ENCODE measurements around the gene CACNA1C. TPM values are rescaled to one million over a fixed set of nuclear protein-coding genes. Genes with fewer than 3 reads are reported as not detected.

The CACNA1C gene
- total RNA-seq, 2 experiments from 2014 or later: 0.69 to 1.4 TPM

DNA sequence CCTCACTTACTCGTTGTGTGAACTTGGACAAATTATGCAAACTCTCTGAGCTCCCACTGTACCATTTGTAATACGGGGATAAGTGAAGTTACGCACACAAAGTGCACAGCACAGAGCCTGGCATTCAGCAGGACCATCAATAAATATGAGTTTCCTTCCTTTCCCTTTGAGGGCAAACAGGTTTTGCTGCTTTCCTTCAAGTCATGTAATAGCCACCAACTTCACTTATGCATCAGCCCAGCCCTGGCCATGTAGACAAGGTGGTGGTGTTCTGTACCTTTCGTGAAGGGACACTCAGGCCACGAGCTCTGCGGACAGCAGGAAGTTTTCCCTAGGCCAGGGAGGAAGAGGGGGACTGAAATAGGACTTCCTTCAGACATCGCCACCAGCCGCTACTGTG, 272.7 kb downstream of the CACNA1C start:
- Histone ChIP-seq H3K4me1 (ENCODE audit: insufficient read depth, low read length, poor library complexity, severe bottlenecking) (no peaks in the 10 kb centered on the region), H3K9me2 (ENCODE audit: insufficient read depth, low read length) (no peaks in the 10 kb centered on the region), H3K27ac (ENCODE audit: low read depth, low read length, poor library complexity, severe bottlenecking) (no peak overlapping the region), H3K9me3 (ENCODE audit: low read length) (no peaks in the 10 kb centered on the region), H3K4me2 (ENCODE audit: low read length) (no peak overlapping the region), H2AFZ (ENCODE audit: low read length) (no peak overlapping the region), H3K4me3 (ENCODE audit: low read depth, low read length, poor library complexity, severe bottlenecking) (no peak overlapping the region), H4K20me1 (ENCODE audit: insufficient read depth, low read length) (no peaks in the 10 kb centered on the region), H3K79me2 (ENCODE audit: insufficient read depth, low read depth, low read length) (no peaks in the 10 kb centered on the region), H3K36me3 (ENCODE audit: insufficient read depth, low read length) (no peaks in the 10 kb centered on the region)
- BruUV-seq (replicated peaks): no TSS peak
- CTCF ChIA-PET (ENCODE audit: unreplicated experiment): no interaction called here
- TF ChIP-seq, protein P1, sequence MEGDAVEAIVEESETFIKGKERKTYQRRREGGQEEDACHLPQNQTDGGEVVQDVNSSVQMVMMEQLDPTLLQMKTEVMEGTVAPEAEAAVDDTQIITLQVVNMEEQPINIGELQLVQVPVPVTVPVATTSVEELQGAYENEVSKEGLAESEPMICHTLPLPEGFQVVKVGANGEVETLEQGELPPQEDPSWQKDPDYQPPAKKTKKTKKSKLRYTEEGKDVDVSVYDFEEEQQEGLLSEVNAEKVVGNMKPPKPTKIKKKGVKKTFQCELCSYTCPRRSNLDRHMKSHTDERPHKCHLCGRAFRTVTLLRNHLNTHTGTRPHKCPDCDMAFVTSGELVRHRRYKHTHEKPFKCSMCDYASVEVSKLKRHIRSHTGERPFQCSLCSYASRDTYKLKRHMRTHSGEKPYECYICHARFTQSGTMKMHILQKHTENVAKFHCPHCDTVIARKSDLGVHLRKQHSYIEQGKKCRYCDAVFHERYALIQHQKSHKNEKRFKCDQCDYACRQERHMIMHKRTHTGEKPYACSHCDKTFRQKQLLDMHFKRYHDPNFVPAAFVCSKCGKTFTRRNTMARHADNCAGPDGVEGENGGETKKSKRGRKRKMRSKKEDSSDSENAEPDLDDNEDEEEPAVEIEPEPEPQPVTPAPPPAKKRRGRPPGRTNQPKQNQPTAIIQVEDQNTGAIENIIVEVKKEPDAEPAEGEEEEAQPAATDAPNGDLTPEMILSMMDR (conservative IDR thresholded peaks at IDR 0.05; ENCODE audit: low read length): no peak
- no peak for TF ChIP-seq EZH2phosphoT487 (IDR thresholded peaks at IDR 0.05; ENCODE audit: borderline replicate concordance, low read depth, low read length)
- no peak for DNase-seq (ENCODE audit: low spot score)
- intact Hi-C loops (cut with micrococcal nuclease; ENCODE audit: unreplicated experiment): no loop called here
- POLR2A ChIA-PET: interaction anchor here (0.5 kb wide), 1 partner anchor 342 kb away, joined by 3 read pairs; no protein-coding TSS in a partner anchor

DNA sequence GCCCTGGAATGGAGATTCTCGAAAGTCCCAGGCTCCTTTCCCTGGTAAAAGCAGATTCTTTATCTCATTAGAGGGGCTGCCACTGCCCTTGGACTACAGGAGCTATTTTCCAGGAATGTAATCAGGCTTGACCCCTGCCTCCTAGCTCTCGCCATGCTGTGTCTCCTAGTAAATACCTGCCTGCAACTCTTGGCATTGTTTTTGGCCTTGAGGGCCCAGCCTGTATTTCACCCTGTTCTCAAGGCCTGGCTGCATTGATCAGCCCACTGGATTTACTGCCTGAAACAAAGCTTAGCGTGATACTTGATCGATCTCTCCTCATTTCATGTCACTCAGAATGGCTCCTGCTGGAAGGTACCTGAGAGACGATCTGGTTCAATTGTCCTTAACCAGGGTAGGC, 273.7 kb downstream of the CACNA1C start:
- no peaks in the 10 kb centered on the region for H3K36me3 ChIP-seq (ENCODE audit: insufficient read depth, low read length)
- H3K4me3 ChIP-seq (ENCODE audit: low read depth, low read length, poor library complexity, severe bottlenecking): no peak overlapping the region
- TF ChIP-seq, protein P1 (conservative IDR thresholded peaks at IDR 0.05; ENCODE audit: low read length): no peak
- no peak for TF ChIP-seq EZH2phosphoT487 (IDR thresholded peaks at IDR 0.05; ENCODE audit: borderline replicate concordance, low read depth, low read length)
- no peak overlapping the region for H3K27ac ChIP-seq (ENCODE audit: low read depth, low read length, poor library complexity, severe bottlenecking)
- BruUV-seq (replicated peaks): no TSS peak
- no peaks in the 10 kb centered on the region for H3K79me2 ChIP-seq (ENCODE audit: insufficient read depth, low read depth, low read length)
- H3K9me3 ChIP-seq (ENCODE audit: low read length): no peaks in the 10 kb centered on the region
- no peaks in the 10 kb centered on the region for H4K20me1 ChIP-seq (ENCODE audit: insufficient read depth, low read length)
- intact Hi-C loops (cut with micrococcal nuclease; ENCODE audit: unreplicated experiment): no loop called here
- no peak overlapping the region for H2AFZ ChIP-seq (ENCODE audit: low read length)
- H3K4me1 ChIP-seq (ENCODE audit: insufficient read depth, low read length, poor library complexity, severe bottlenecking): no peaks in the 10 kb centered on the region
- POLR2A ChIA-PET: no interaction called here
- no peaks in the 10 kb centered on the region for H3K9me2 ChIP-seq (ENCODE audit: insufficient read depth, low read length)
- no peak for DNase-seq (ENCODE audit: low spot score)
- H3K4me2 ChIP-seq (ENCODE audit: low read length): no peak overlapping the region
- CTCF ChIA-PET (ENCODE audit: unreplicated experiment): no interaction called here

DNA sequence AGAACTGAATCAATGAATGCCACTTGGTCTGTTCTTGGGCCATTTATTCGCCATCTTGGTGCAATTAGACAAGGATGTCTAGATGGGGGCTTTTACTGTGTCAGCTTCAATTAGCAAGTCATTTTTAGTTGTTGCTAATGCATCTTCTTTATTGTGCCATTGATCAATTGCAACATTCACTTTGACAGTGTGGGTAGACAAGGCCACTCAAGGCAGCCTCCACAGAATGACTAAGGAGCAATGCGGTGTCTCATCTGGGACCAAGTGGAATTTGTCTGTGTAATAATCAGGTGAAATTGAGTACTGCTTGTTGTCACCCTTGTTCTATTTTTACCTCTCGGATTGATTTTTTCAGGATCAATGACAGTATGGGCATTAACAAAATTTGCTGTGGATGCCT, 275.9 kb downstream of the CACNA1C start:
- no peaks in the 10 kb centered on the region for H3K9me2 ChIP-seq (ENCODE audit: insufficient read depth, low read length)

More for the DNA sequence above, 275.9 kb downstream of the CACNA1C start:
- ChIA-PET CTCF (ENCODE audit: unreplicated experiment) (no interaction called here), POLR2A (no interaction called here)
- intact Hi-C loops (cut with micrococcal nuclease; ENCODE audit: unreplicated experiment): no loop called here
- no peak for DNase-seq (ENCODE audit: low spot score)
- TF ChIP-seq, protein P1 (conservative IDR thresholded peaks at IDR 0.05; ENCODE audit: low read length): no peak
- no peak for TF ChIP-seq EZH2phosphoT487 (IDR thresholded peaks at IDR 0.05; ENCODE audit: borderline replicate concordance, low read depth, low read length)
- Histone ChIP-seq H3K79me2 (ENCODE audit: insufficient read depth, low read depth, low read length) (no peaks in the 10 kb centered on the region), H2AFZ (ENCODE audit: low read length) (no peak overlapping the region), H3K4me2 (ENCODE audit: low read length) (no peak overlapping the region), H3K27ac (ENCODE audit: low read depth, low read length, poor library complexity, severe bottlenecking) (no peak overlapping the region), H4K20me1 (ENCODE audit: insufficient read depth, low read length) (no peaks in the 10 kb centered on the region), H3K4me1 (ENCODE audit: insufficient read depth, low read length, poor library complexity, severe bottlenecking) (no peaks in the 10 kb centered on the region), H3K4me3 (ENCODE audit: low read depth, low read length, poor library complexity, severe bottlenecking) (no peak overlapping the region), H3K36me3 (ENCODE audit: insufficient read depth, low read length) (no peaks in the 10 kb centered on the region), H3K9me3 (ENCODE audit: low read length) (no peaks in the 10 kb centered on the region)
- BruUV-seq (replicated peaks): no TSS peak
